Activated CD8-positive, alpha-beta T cell treated with anti-CD3 and anti-CD28 coated beads, Interleukin-2, amount 10 ng/mL, durations not matched to agents 7 days and 5 days (primary cell): Measurements from ENCODE around the gene AKR1B15. TPM values are rescaled to one million over a fixed set of nuclear protein-coding genes. Genes with fewer than 3 reads are reported as not detected.
"Not testable (repeated sequence)": the region's sequence is repeated elsewhere in the genome, so short reads cannot be mapped to it uniquely, and the experiment has no call there.

Experiments
- ATAC-seq: fragments of 150-1000 bp; cut with Tn5 transposase; one replicate; pipeline ENCODE4 v1.10.0; 2021; ENCODE audit warnings: moderate library complexity
- CTCF ChIA-PET: fragments of 350-600 bp; sonication (Branson Sonifier 250); formaldehyde crosslinking; loops from one replicate; lab custom pipeline; 2021; ENCODE audit warnings: antibody characterized with exemption; lab: Charles Lee
- POLR2A ChIA-PET: fragments of 350-600 bp; sonication (Branson Sonifier 250); formaldehyde crosslinking; loops from one replicate; lab custom pipeline; 2021; ENCODE audit warnings: antibody characterized with exemption; lab: Charles Lee
- DNase-seq: peaks from one replicate; pipeline ENCODE4 v3.0.0-alpha.2; 2020
- H3K27ac Mint-ChIP-seq: one replicate; pipeline ENCODE4 v1.8.0; 2021; ENCODE audit warnings: mild to moderate bottlenecking, mixed read lengths
- H3K27me3 Mint-ChIP-seq: one replicate; pipeline ENCODE4 v1.8.0; 2021; ENCODE audit warnings: low read depth, mixed read lengths
- H3K36me3 Mint-ChIP-seq: one replicate; pipeline ENCODE4 v1.8.0; 2021; ENCODE audit warnings: low read depth, mixed read lengths
- H3K4me1 Mint-ChIP-seq: one replicate; pipeline ENCODE4 v1.8.0; 2021; ENCODE audit warnings: low read depth, mixed read lengths
- H3K4me3 Mint-ChIP-seq: one replicate; pipeline ENCODE4 v1.8.0; 2021; ENCODE audit warnings: mild to moderate bottlenecking, mixed read lengths
- H3K9me3 Mint-ChIP-seq: one replicate; pipeline ENCODE4 v1.8.0; 2022; ENCODE audit warnings: mixed read lengths; ENCODE audit not compliant: insufficient read depth
- total RNA-seq, 2 experiments: library from RNA; stranded (reverse); gene quantifications; one replicate each; pipeline ENCODE4 v1.2.3, GENCODE V29; 2021

Gene AKR1B15
- total RNA-seq, 2 experiments from 2014 or later: not detected

DNA sequence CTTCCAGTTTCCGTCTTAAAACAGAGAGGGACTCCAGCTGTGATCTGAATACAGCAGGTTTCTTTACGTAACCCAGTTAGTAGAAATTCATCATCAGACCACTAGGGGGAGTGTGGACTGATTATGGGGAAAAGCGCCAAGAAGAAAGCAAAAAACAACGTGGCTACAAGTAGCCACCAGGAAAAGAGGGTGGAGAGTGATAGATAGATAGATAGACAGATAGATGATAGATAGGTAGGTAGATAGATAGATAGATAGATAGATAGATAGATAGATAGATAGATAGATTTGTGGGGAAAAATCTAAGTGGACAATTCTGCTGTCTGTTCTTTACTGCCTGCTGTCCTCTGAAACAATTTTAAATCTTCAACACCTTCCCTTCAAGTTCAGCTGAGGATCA lies 34.2 kb upstream of the AKR1B15 start:
- DNase-seq: peak; percentile 59
- peak; percentile 74 for ATAC-seq
- H3K27me3 Mint-ChIP-seq: peaks cover 10% of the 10 kb centered on the region

DNA sequence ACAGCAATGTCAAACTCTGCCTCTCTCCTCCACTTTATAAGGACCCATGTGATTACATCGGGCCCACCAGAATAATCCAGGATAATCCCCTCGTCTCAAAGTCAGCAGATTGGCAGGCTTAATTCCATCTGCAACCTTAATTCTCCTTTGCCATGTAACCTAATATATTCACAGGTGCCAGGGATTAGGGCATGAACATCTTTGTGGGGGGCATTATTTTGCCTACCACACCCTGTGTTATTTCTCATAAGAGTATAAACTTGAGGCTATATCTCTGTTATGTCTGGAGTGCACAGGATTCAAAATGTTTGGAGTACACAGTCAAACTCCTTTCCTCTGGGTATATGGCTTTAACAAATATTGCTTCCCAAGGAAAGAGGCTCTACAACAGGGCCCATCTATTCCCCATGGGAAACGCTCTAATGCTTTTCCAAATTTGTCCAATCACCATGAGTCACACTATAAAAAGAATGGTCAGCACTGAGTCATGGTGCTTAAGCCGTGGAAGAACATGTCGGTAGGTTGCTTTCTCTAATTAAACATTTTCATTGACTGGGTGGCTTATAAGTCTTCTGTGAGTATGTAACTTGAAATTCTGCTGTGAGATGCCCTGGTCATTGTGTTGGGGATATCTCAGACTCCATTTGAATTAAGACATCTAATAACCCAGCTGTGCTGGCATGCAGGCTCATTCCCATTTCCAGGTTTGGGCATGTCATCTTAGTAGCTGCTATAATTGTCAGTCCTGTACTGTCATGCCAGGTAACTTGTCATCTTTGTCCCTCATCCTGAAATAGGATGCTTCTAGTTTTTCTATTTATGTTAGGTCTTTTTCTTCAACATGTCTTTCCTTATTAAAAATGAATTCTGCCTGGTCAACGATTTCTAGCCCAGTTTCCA lies 33.1 kb upstream of the AKR1B15 start:
- no peak overlapping the region for H3K4me3 Mint-ChIP-seq

More for the DNA sequence above, 34.2 kb upstream of the AKR1B15 start:
- Mint-ChIP-seq H3K27ac (no peak overlapping the region), H3K4me1 (peaks cover 5% of the 10 kb centered on the region), H3K36me3 (no peaks in the 10 kb centered on the region), H3K4me3 (no peak overlapping the region), H3K9me3 (no peaks in the 10 kb centered on the region)
- POLR2A ChIA-PET: no interaction called here
- CTCF ChIA-PET: interaction anchor here (0.8 to 6.9 kb wide), 18 partner anchors 21 to 439 kb away, joined by 3 to 99 read pairs (median 3); partner anchors contain the start of gene SLC35B4

DNA sequence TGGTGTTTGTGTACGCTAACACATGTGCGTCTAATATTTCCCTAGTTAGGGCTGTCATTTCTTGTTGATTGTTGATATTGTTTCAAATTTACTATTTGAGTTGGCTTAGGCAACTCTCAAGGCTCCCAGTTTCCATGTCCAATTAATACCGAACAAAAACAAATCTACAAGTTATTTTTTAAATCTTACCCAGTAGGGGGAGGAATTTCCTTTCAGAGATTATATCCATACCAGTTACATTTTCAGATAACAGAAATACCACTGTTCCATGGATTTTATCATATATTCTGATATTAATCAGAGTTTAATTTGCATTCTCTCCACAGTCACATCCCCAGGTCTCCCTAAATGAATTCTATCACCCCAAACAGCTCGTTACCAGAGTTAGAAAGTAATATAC lies 28.8 kb upstream of the AKR1B15 start:
- POLR2A ChIA-PET: no interaction called here
- ATAC-seq: no peak
- Mint-ChIP-seq H3K27me3 (peaks cover 8% of the 10 kb centered on the region), H3K4me1 (no peaks in the 10 kb centered on the region), H3K9me3 (no peaks in the 10 kb centered on the region), H3K36me3 (no peaks in the 10 kb centered on the region), H3K4me3 (no peak overlapping the region), H3K27ac (no peak overlapping the region)
- CTCF ChIA-PET: no interaction called here
- no peak for DNase-seq

More for the DNA sequence above, 33.1 kb upstream of the AKR1B15 start:
- Mint-ChIP-seq H3K4me1 (peaks cover 5% of the 10 kb centered on the region), H3K9me3 (no peaks in the 10 kb centered on the region), H3K27ac (no peak overlapping the region), H3K27me3 (peaks cover 10% of the 10 kb centered on the region), H3K36me3 (no peaks in the 10 kb centered on the region)
- CTCF ChIA-PET: interaction anchor here (1.1 to 6.9 kb wide), 6 partner anchors 35 to 91 kb away, joined by 3 to 99 read pairs (median 12); no protein-coding TSS in a partner anchor
- POLR2A ChIA-PET: interaction anchor here (0.6 kb wide), 1 partner anchor 18 kb away, joined by 3 read pairs; no protein-coding TSS in a partner anchor
- DNase-seq (no peak), ATAC-seq (no peak)

DNA sequence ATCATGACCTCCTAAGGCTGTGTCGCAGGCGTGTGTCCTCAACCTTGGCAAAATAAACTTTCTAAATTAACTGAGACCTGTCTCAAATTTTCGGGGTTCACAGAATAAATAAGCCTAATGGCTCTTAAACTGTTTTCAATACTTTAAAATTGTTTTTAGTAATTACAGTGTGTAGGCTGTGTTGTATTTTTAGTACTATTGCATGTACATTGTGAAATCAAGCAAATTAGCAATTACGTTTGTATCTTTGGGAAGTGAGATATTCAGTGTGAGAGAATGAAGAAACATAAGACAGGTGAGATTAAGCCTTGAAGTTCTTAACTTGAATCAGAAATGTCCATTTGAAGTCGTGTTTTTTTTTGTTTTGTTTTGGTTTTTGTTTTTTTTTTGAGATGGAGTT lies 26.3 kb upstream of the AKR1B15 start:
- DNase-seq (no peak), ATAC-seq (no peak)
- ChIA-PET CTCF (no interaction called here), POLR2A (no interaction called here)
- peaks cover 3% of the 10 kb centered on the region for H3K27me3 Mint-ChIP-seq
- no peak overlapping the region for H3K4me3 Mint-ChIP-seq
- H3K4me1 Mint-ChIP-seq: no peaks in the 10 kb centered on the region
- no peak overlapping the region for H3K27ac Mint-ChIP-seq
- no peaks in the 10 kb centered on the region for H3K36me3 Mint-ChIP-seq
- no peaks in the 10 kb centered on the region for H3K9me3 Mint-ChIP-seq

DNA sequence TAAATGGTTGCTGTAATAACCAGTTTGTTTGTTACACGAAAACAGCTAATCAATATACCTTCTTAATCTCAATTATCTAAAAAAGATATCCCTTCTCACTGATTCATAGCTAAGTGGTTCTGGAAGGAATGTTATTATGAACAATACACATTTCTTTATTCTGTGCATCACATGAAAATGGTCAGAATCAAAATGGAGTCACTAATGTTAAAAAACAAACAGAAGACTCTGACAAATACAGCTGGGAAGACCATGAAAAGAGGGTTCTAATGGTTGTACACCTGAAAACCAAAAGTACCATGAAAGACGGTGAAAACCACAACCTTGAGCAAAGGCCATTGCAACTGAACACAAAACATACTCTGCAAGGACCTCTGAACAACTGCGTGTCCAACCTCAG lies 23.5 kb upstream of the AKR1B15 start:
- H3K4me1 Mint-ChIP-seq, H3K9me3 Mint-ChIP-seq, CTCF ChIA-PET, H3K27ac Mint-ChIP-seq, H3K27me3 Mint-ChIP-seq, DNase-seq, H3K36me3 Mint-ChIP-seq, H3K4me3 Mint-ChIP-seq, POLR2A ChIA-PET, ATAC-seq: not testable (repeated sequence)

DNA sequence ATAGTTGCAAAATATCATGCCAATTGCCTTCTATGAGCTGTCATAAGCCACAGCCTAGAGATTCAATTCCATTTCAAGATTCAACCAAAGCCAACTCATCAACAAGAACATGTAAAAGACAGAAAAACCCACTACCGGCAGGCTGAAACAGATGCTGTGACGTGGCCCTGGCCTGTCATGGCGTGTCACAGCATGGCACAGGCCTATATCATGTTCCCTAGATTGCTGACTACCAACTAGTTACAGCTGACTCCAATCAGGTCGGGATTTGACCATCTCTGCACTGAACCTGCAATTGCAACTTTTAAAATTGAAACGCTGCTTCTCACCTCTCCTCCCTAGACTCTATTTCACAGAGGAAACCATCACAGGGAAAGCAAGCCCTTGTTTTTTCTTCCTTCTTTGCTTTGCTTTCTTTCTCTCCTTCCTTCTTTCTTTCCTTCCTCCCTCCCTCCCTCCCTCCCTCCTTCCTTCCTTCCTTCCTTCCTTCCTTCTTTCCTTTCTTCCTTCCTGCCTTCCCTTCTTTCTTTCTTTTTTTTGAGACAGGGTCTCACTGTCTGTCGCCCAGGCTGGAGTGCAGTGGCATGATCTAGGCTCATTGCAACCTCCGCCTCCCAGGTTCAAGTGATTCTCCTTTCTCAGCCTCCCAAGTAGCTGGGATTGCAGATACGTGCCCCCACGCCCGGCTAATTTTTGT lies 22.2 kb upstream of the AKR1B15 start:
- H3K27ac Mint-ChIP-seq, H3K9me3 Mint-ChIP-seq, H3K36me3 Mint-ChIP-seq, CTCF ChIA-PET, DNase-seq, ATAC-seq, POLR2A ChIA-PET, H3K4me3 Mint-ChIP-seq, H3K4me1 Mint-ChIP-seq, H3K27me3 Mint-ChIP-seq: not testable (repeated sequence)

DNA sequence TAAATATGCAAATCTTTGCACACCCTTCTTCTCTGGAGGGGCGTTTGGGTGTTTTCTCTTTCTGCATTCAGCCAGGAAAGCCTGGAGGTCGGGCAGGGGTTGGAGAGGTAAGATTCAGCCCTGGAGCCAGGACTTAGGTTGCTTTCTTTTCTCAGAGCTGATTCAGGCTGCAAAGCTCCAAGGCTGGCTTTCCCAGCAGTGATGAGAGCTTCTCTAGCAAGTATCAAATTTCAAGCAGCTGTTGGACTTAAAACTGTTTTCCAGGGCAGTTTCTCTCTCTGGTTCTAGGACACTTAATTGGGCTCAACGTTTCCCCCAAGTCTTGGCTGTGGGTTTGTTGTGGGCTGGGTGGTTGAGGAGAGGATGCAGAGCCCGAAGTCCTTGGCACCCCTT lies 20.9 kb upstream of the AKR1B15 start:
- ChIA-PET POLR2A (no interaction called here), CTCF (interaction anchor here (0.8 kb wide), 1 partner anchor 80 kb away, joined by 4 read pairs; no protein-coding TSS in a partner anchor)
- Mint-ChIP-seq H3K27ac (no peak overlapping the region), H3K27me3 (peaks cover 6% of the 10 kb centered on the region), H3K9me3 (no peaks in the 10 kb centered on the region), H3K4me3 (no peak overlapping the region), H3K36me3 (no peaks in the 10 kb centered on the region), H3K4me1 (no peaks in the 10 kb centered on the region)
- DNase-seq (no peak), ATAC-seq (no peak)

DNA sequence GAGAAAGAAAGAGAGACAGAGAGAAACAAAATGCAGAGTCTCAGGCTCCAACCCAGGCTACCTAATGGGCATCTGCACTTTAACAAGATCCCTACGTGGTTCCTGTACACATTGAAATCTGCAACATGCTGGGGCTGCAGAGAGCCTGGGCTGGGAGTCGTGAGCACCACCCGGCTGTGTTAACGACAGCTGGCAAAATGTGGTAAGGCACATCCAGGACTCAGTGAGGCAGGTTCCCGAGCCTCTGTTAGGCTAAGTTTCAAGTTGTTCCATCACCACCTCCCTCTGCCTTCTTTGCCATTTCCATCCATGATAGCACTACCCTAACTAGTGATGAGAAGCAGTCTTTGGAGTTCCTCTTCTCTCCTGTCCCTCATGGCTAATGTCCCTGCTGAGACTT lies 20.2 kb upstream of the AKR1B15 start:
- no peaks in the 10 kb centered on the region for H3K4me1 Mint-ChIP-seq
- ATAC-seq (no peak), DNase-seq (no peak)
- no peak overlapping the region for H3K4me3 Mint-ChIP-seq
- no peaks in the 10 kb centered on the region for H3K9me3 Mint-ChIP-seq
- POLR2A ChIA-PET: no interaction called here
- H3K36me3 Mint-ChIP-seq: no peaks in the 10 kb centered on the region
- peaks cover 6% of the 10 kb centered on the region for H3K27me3 Mint-ChIP-seq
- H3K27ac Mint-ChIP-seq: no peak overlapping the region
- CTCF ChIA-PET: no interaction called here

DNA sequence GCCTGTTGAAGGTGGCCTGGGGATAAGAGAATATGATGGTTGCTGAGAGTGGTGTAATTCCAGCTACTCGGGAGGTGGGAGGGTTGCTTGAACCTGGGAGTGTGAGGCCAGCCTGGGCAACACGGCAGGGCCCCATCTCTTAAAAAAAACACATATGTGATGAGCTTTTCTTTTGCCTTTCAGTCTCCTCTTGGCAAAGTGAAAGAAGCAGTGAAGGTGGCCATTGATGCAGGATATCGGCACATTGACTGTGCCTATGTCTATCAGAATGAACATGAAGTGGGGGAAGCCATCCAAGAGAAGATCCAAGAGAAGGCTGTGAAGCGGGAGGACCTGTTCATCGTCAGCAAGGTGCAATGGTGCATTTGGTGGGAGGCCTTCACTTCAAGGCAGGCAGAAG lies 18.4 kb upstream of the AKR1B15 start:
- H3K27ac Mint-ChIP-seq: no peak overlapping the region
- no peaks in the 10 kb centered on the region for H3K36me3 Mint-ChIP-seq
- POLR2A ChIA-PET: no interaction called here
- no peak overlapping the region for H3K4me3 Mint-ChIP-seq
- no peaks in the 10 kb centered on the region for H3K4me1 Mint-ChIP-seq
- H3K9me3 Mint-ChIP-seq: no peaks in the 10 kb centered on the region
- DNase-seq (no peak), ATAC-seq (no peak)
- CTCF ChIA-PET: no interaction called here
- peaks cover 3% of the 10 kb centered on the region for H3K27me3 Mint-ChIP-seq

DNA sequence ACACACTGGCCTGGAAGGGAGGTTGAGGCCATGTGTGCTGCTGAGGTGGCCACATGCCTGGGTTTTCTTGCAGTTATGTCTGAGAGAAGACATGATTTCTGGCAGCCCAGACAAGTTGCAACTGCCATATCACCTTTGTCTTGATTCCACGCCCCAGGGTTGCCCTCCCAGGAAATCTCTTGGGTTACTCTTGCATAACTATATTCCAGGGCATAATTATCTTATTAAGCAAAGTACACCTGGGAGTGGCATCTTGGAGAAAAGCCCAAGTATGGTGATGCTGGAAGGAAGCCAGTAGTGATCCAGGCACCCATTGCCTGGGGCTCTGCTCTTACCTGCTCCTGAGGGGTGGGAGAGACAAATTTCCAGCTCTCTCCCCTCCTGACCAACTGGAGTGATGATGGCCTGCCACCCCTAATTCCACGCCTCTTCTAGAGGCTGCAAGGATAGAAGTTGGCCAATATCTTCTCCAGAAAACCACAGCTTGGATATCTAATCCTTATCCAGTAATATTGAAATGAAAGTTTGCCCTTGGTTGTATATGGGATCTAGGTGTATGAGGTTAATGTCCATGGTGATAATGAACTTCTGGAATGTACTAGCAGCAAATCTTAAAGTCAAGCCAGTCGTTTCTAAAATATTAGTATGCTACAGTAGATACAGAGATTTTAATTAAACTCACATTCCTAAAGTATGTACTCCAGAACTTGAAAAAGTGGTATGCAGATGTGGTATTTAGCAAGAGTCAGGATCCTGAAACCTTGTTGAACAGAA lies 16.5 kb upstream of the AKR1B15 start:
- Mint-ChIP-seq H3K36me3 (no peaks in the 10 kb centered on the region), H3K9me3 (no peaks in the 10 kb centered on the region), H3K27me3 (peaks cover 3% of the 10 kb centered on the region), H3K4me1 (no peaks in the 10 kb centered on the region), H3K4me3 (no peak overlapping the region), H3K27ac (no peak overlapping the region)
- ChIA-PET CTCF (interaction anchor here (0.7 to 1.4 kb wide), 3 partner anchors 15 to 100 kb away, joined by 3 read pairs; no protein-coding TSS in a partner anchor), POLR2A (no interaction called here)
- DNase-seq (no peak), ATAC-seq (no peak)

DNA sequence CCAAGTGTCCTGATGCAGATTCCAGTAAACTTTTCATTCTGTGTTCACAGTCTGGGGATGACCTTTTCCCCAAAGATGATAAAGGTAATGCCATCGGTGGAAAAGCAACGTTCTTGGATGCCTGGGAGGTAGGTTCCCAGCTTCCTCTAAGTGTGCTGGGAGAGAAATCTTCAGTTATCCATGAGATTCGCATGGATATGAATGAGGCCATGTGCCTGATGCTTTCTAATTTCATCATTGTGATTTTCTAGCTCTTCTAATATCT lies 16.0 kb upstream of the AKR1B15 start:
- DNase-seq (no peak), ATAC-seq (no peak)
- POLR2A ChIA-PET: no interaction called here
- no peak overlapping the region for H3K4me3 Mint-ChIP-seq
- no peaks in the 10 kb centered on the region for H3K9me3 Mint-ChIP-seq
- H3K4me1 Mint-ChIP-seq: no peaks in the 10 kb centered on the region
- CTCF ChIA-PET: interaction anchor here (1.4 kb wide), 1 partner anchor 14 kb away, joined by 3 read pairs; no protein-coding TSS in a partner anchor
- H3K27ac Mint-ChIP-seq: no peak overlapping the region
- peaks cover 3% of the 10 kb centered on the region for H3K27me3 Mint-ChIP-seq
- H3K36me3 Mint-ChIP-seq: no peaks in the 10 kb centered on the region
